HG03135 (cell line): ENCODE results near the gene STK17B.
A peak's percentile ranks its signal among the peaks of the same experiment; 100 is the strongest.
"Not testable (repeated sequence)": the region's sequence is repeated elsewhere in the genome, so short reads cannot be mapped to it uniquely, and the experiment has no call there.

Experiments
- ATAC-seq: cut with Tn5 transposase; IDR thresholded peaks from one replicate; pipeline ENCODE4 v1.9.1; 2021; ENCODE audit warnings: mild to moderate bottlenecking, moderate library complexity; ENCODE audit not compliant: unreplicated experiment

STK17B gene

GRCh38 chr2:196171248-196171871, at the start of gene STK17B:
Gene STK17B (minus strand): TSS chr2:196171578. CDS start chr2:196163383, 8,195 bp downstream.
- peak; percentile 50 for ATAC-seq

GRCh38 chr2:196220671-196221070, 49.3 kb upstream of the STK17B start:
- no peak for ATAC-seq

- ATAC-seq, result no peak
Observed at GRCh38 chr2:196219671-196220070, 48.3 kb upstream of the STK17B start.

- ATAC-seq, result no peak
Observed at GRCh38 chr2:196218106-196218505, 46.7 kb upstream of the STK17B start.

GRCh38 chr2:196217116-196217515, 45.7 kb upstream of the STK17B start:
- ATAC-seq, result peak; percentile 59

- ATAC-seq, result no peak
Observed at GRCh38 chr2:196215376-196215775, 44.0 kb upstream of the STK17B start.

GRCh38 chr2:196214156-196214555, 42.8 kb upstream of the STK17B start:
- no peak for ATAC-seq

GRCh38 chr2:196213252-196213980, 42.0 kb upstream of the STK17B start:
- ATAC-seq, result no peak

- no peak for ATAC-seq
Observed at GRCh38 chr2:196208915-196209314, 37.5 kb upstream of the STK17B start.

- ATAC-seq, result no peak
Observed at GRCh38 chr2:196206804-196207203, 35.4 kb upstream of the STK17B start.

- ATAC-seq, result no peak
Observed at GRCh38 chr2:196205881-196206435, 34.6 kb upstream of the STK17B start.

GRCh38 chr2:196205011-196205766, 33.8 kb upstream of the STK17B start:
- ATAC-seq, result no peak

- no peak for ATAC-seq
Observed at GRCh38 chr2:196201229-196202009, 30.0 kb upstream of the STK17B start.

GRCh38 chr2:196200557-196200956, 29.2 kb upstream of the STK17B start:
- ATAC-seq, result peak; percentile 99

- no peak for ATAC-seq
Observed at GRCh38 chr2:196195758-196196157, 24.4 kb upstream of the STK17B start.

- ATAC-seq, result no peak
Observed at GRCh38 chr2:196195302-196195701, 23.9 kb upstream of the STK17B start.

- no peak for ATAC-seq
Observed at GRCh38 chr2:196191541-196191940, 20.2 kb upstream of the STK17B start.

- no peak for ATAC-seq
Observed at GRCh38 chr2:196187898-196188458, 16.6 kb upstream of the STK17B start.

- ATAC-seq, result not testable (repeated sequence)
Observed at GRCh38 chr2:196187175-196187700, 15.9 kb upstream of the STK17B start.
